Keratinocyte (primary cell): ENCODE results near the gene UPB1.

Source experiments
- CTCF ChIP-seq, 3 experiments: IDR thresholded peaks in 1 of 3; conservative IDR thresholded peaks in 1 of 3; optimal IDR thresholded peaks in 1 of 3; 2 replicates in 2 of 3; 3 replicates in 1 of 3; pipeline versions ENCODE3 to v1.5.1; 2011; ENCODE audit warnings: low read length in 3 of 3, mild to moderate bottlenecking in 3 of 3, moderate library complexity in 2 of 3, control low read depth in 1 of 3, inconsistent platforms in 1 of 3; ENCODE audit not compliant: insufficient read depth in 2 of 3; ENCODE audit errors: extremely low read depth in 1 of 3
- EZH2 ChIP-seq: IDR thresholded peaks from one replicate; pipeline ENCODE4 v1.6.1; 2012; ENCODE audit warnings: inconsistent platforms, mild to moderate bottlenecking, low read length, moderate library complexity

DNA sequence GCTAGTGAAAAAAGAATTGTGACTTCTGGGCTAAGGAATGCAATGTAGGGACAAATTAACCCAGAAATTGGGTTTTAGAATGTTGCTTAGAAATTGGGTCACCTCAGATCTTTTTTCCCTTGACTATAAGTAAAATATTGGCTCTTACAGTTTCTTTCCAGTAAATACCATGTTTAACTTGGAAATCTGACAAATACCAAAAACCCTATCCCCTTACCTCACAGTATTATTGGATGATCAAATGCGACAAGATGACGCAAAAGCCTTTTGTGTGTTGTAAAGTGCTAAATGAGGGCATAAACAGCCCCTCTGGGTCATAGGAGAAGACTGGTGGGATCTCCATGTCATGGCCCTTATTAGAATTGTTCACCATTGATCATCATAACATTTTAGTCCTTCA is 6.1 kb upstream of the UPB1 start:
- TF ChIP-seq CTCF (optimal IDR thresholded peaks at IDR 0.05 in 1 of 3, IDR thresholded peaks at IDR 0.05 in 1 of 3, conservative IDR thresholded peaks at IDR 0.05 in 1 of 3; ENCODE audit: extremely low read depth in 1 of 3, insufficient read depth in 2 of 3, low read length in 3 of 3), result no peak
- TF ChIP-seq EZH2, result no peak
